Small intestine (tissue), 7 donors: ENCODE data around the gene SPATA16. TPM values are rescaled to one million over a fixed set of nuclear protein-coding genes. Genes with fewer than 3 reads are reported as not detected.

Experiments
- DNase-seq, 2 donors: peaks; one replicate each; pipeline versions ENCODE4 v3.0.0 to v3.0.0-alpha.2; 2013
- FAIRE-seq: peaks from 2 replicates; lab custom pipeline; 2012; peaks lifted over from hg19 to GRCh38; lab: Jason Lieb, UNC
- H3K27ac ChIP-seq, 3 donors: one replicate each; pipeline ENCODE4 v1.5.1; 2013; ENCODE audit warnings: low read length in 2 of 3, mild to moderate bottlenecking in 2 of 3, control low read depth in 1 of 3, inconsistent platforms in 1 of 3, low read depth in 1 of 3, moderate library complexity in 1 of 3
- H3K27me3 ChIP-seq, 3 donors: one replicate each; pipeline ENCODE4 v1.6.1; 2013; ENCODE audit warnings: low read length in 3 of 3, inconsistent platforms in 1 of 3; ENCODE audit not compliant: control insufficient read depth in 3 of 3, insufficient read depth in 3 of 3
- H3K36me3 ChIP-seq, 3 donors: one replicate each; pipeline ENCODE4 v1.6.1; 2013; ENCODE audit warnings: low read length in 3 of 3, inconsistent platforms in 1 of 3, low read depth in 1 of 3, mild to moderate bottlenecking in 1 of 3, moderate library complexity in 1 of 3; ENCODE audit not compliant: control insufficient read depth in 3 of 3, insufficient read depth in 2 of 3
- H3K4me1 ChIP-seq, 3 donors: one replicate each; pipeline ENCODE4 v1.6.1; 2013; ENCODE audit warnings: low read length in 2 of 3, inconsistent platforms in 1 of 3, low read depth in 1 of 3, mild to moderate bottlenecking in 1 of 3, moderate library complexity in 1 of 3; ENCODE audit not compliant: control insufficient read depth in 3 of 3, insufficient read depth in 2 of 3
- H3K4me3 ChIP-seq, 3 donors: one replicate each; pipeline ENCODE4 v1.5.1; 2013; ENCODE audit warnings: low read length in 3 of 3, control low read depth in 1 of 3, inconsistent platforms in 1 of 3, low read depth in 1 of 3, mild to moderate bottlenecking in 1 of 3, moderate library complexity in 1 of 3
- H3K9me3 ChIP-seq, 2 donors: one replicate each; pipeline ENCODE4 v1.6.1; 2013; ENCODE audit warnings: low read depth in 1 of 2, low read length in 1 of 2; ENCODE audit not compliant: control insufficient read depth in 2 of 2, insufficient read depth in 1 of 2
- WGBS, 3 donors: extraction: QIAGEN DNeasy Blood & Tissue Kit; methylation state at CpG; one replicate each; pipeline ENCODE4 v1.1.7; 2013; 5-methylcytosine and 5-hydroxymethylcytosine counted together
- polyA plus RNA-seq, 4 donors: library from polyadenylated mRNA; stranded (reverse) in 3 of 4; unstranded in 1 of 4; fragments of 200-250 nt in 3 of 4; fragments of 120-200 nt in 1 of 4; gene quantifications; one replicate each; pipeline versions ENCODE4 v1.2.1 to v1.2.3, GENCODE V29; 2013
- donor health status: healthy with polysubstance abuse.
- donor health status: control.
- donor health status: control.
- donor health status: Bipolar disorder and iron deficiency.
- donor health status: healthy.

The SPATA16 gene
- polyA plus RNA-seq, 4 donors: not detected

- no peak for FAIRE-seq
- Histone ChIP-seq H3K36me3 (no peaks in the 10 kb centered on the region), H3K4me1 (peaks cover 0 to 7% (median 3%) of the 10 kb centered on the region in 3 donors), H3K27ac (no peak overlapping the region), H3K4me3 (no peak overlapping the region), H3K9me3 (no peaks in the 10 kb centered on the region), H3K27me3 (no peaks in the 10 kb centered on the region)
- peak; percentile 22 to 27 for DNase-seq
- 5 to 18% (median 12%) methylated on average over 3 of the region's 3 CpGs for WGBS, 3 donors
Observed at GRCh38 chr3:172918165-172918564, 222.9 kb downstream of the SPATA16 start.

DNA sequence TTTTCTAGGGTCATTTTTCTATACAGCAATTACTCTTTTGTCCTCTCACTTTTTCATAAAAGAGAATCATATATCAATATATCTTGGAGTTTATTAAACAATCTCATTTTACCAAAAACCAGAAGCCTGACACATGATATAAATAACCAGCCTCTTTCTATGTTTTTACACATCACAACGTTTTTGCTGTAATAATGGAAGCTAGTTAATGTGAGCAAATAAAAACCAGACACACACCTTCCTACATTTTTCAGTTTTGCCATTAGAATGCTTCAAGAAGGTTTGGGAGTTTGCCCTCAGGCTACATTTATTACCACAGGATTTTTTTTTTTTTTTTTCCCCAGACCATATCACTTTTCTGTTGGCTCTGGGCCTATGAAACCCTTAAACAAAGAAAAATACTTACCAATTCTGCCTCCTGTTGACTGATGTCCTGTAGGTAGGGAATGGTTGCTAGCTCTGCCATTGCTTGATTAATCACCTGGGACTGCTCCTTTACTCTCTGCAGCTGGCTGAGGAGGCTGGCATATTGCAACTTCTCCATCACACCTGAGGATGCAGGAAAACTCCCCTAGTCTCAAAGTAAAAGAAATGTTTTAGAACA is 225.0 kb downstream of the SPATA16 start:
- 11 to 32% (median 22%) methylated on average over 1 of the region's 1 CpG for WGBS, 3 donors
- H3K36me3 ChIP-seq: no peaks in the 10 kb centered on the region
- H3K27me3 ChIP-seq: no peaks in the 10 kb centered on the region
- no peak overlapping the region for H3K4me3 ChIP-seq
- no peaks in the 10 kb centered on the region for H3K9me3 ChIP-seq
- FAIRE-seq (no peak), DNase-seq (no peak)
- H3K4me1 ChIP-seq: peaks cover 0 to 7% (median 3%) of the 10 kb centered on the region in 3 donors
- H3K27ac ChIP-seq: no peak overlapping the region

- no peak overlapping the region for H3K4me3 ChIP-seq
- H3K36me3 ChIP-seq: no peaks in the 10 kb centered on the region
- 9 to 29% (median 18%) methylated on average over 1 of the region's 1 CpG for WGBS, 3 donors
- FAIRE-seq: no peak
- DNase-seq: no peak
- H3K27me3 ChIP-seq: no peaks in the 10 kb centered on the region
- H3K9me3 ChIP-seq: no peaks in the 10 kb centered on the region
- peaks cover 0 to 5% (median 3%) of the 10 kb centered on the region in 3 donors for H3K4me1 ChIP-seq
- H3K27ac ChIP-seq: no peak overlapping the region
Observed at GRCh38 chr3:172914854-172915253, 226.2 kb downstream of the SPATA16 start.

- peak; percentile 13 to 16 for DNase-seq
- Histone ChIP-seq H3K27ac (no peak overlapping the region), H3K4me3 (no peak overlapping the region), H3K36me3 (no peaks in the 10 kb centered on the region), H3K4me1 (peaks cover 0 to 3% (median under 1%) of the 10 kb centered on the region in 3 donors), H3K9me3 (no peaks in the 10 kb centered on the region), H3K27me3 (no peaks in the 10 kb centered on the region)
- 12 to 51% (median 24%) methylated on average over 5 of the region's 5 CpGs for WGBS, 3 donors
- no peak for FAIRE-seq
Observed at GRCh38 chr3:172913911-172914655, 227.0 kb downstream of the SPATA16 start.

- Histone ChIP-seq H3K9me3 (no peaks in the 10 kb centered on the region), H3K4me1 (no peaks in the 10 kb centered on the region), H3K4me3 (no peak overlapping the region), H3K27ac (no peak overlapping the region), H3K36me3 (no peaks in the 10 kb centered on the region), H3K27me3 (no peaks in the 10 kb centered on the region)
- no peak for DNase-seq
- FAIRE-seq: no peak
- 93 to 100% (median 98%) methylated on average over 3 of the region's 3 CpGs for WGBS, 3 donors
Observed at GRCh38 chr3:172911142-172911541, 229.9 kb downstream of the SPATA16 start.

GRCh38 chr3:172908771-172909270 is 232.2 kb downstream of the SPATA16 start:
- Histone ChIP-seq H3K36me3 (no peaks in the 10 kb centered on the region), H3K27me3 (no peaks in the 10 kb centered on the region), H3K4me1 (no peaks in the 10 kb centered on the region), H3K4me3 (no peak overlapping the region), H3K9me3 (no peaks in the 10 kb centered on the region), H3K27ac (no peak overlapping the region)
- DNase-seq (no peak), FAIRE-seq (no peak)
- 77 to 86% (median 85%) methylated on average over 2 of the region's 2 CpGs for WGBS, 3 donors

- Histone ChIP-seq H3K36me3 (no peaks in the 10 kb centered on the region), H3K4me1 (no peaks in the 10 kb centered on the region), H3K4me3 (no peak overlapping the region), H3K9me3 (no peaks in the 10 kb centered on the region), H3K27ac (no peak overlapping the region), H3K27me3 (no peaks in the 10 kb centered on the region)
- no peak for DNase-seq
- no peak for FAIRE-seq
- 82 to 91% (median 86%) methylated on average over 1 of the region's 1 CpG for WGBS, 3 donors
Observed at GRCh38 chr3:172905451-172905850, 235.6 kb downstream of the SPATA16 start.

- no peak for DNase-seq
- no peaks in the 10 kb centered on the region for H3K4me1 ChIP-seq
- no peaks in the 10 kb centered on the region for H3K36me3 ChIP-seq
- no peak for FAIRE-seq
- H3K27ac ChIP-seq: no peak overlapping the region
- no peak overlapping the region for H3K4me3 ChIP-seq
- H3K27me3 ChIP-seq: no peaks in the 10 kb centered on the region
- no peaks in the 10 kb centered on the region for H3K9me3 ChIP-seq
- 67 to 82% (median 71%) methylated on average over 9 of the region's 9 CpGs for WGBS, 3 donors
Observed at GRCh38 chr3:172904711-172905373, 236.2 kb downstream of the SPATA16 start.
